NCI-H146 treated with DMSO at 0.1 percent for 48 hours (cell line): ENCODE results near the gene WDR88.
A peak's percentile ranks its signal among the peaks of the same experiment; 100 is the strongest.
"Not testable (repeated sequence)": the region's sequence is repeated elsewhere in the genome, so short reads cannot be mapped to it uniquely, and the experiment has no call there.

Experiments
- DNase-seq: peaks from one replicate; lab custom pipeline; 2025; ENCODE audit not compliant: unreplicated experiment; lab: John Stamatoyannopoulos, UW

Gene WDR88

DNA sequence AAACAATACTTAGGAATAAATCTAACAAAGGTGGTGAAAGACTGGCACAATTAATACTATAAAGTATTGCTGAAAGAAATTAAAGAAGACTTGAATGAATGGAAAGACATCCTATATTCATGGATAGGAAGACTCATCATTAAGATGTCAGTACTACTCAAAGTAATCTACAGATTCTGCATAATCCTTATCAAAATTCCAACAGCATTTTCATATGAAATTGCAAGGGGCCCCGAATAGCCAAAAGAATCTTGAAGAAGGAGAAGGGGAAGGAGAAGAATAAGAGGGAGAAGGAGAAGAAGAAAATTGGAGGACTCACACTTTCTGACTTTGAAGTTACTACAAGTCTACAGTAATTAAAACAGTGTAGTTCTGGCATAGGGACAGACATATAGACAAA, 36.6 kb downstream of the WDR88 start:
- no peak for DNase-seq

DNA sequence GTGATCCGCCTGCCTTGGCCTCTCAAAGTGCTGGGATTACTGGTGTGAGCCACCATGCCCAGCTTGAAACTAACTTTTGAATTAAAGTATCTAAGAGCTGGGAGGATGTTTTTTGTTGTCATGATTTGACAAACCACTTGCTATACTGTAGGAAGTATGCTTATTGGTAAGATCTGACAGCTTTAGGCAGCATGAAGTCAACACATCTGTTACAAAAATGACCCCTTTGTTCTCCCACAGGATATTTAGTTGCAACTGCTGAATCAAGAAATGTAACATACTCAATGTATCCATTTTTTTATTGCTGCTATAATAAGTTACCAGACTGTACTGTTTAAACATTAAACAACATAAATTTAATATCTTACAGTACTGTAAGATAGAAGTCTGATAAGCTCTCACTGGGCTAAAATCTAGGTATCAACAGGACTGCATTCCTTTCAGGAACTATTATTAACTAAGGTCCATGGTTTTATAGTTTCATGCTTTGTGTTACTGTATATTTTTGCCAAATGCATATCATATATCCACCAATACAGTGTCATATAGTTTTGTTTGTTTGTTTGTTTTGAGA, 39.4 kb downstream of the WDR88 start:
- no peak for DNase-seq

DNA sequence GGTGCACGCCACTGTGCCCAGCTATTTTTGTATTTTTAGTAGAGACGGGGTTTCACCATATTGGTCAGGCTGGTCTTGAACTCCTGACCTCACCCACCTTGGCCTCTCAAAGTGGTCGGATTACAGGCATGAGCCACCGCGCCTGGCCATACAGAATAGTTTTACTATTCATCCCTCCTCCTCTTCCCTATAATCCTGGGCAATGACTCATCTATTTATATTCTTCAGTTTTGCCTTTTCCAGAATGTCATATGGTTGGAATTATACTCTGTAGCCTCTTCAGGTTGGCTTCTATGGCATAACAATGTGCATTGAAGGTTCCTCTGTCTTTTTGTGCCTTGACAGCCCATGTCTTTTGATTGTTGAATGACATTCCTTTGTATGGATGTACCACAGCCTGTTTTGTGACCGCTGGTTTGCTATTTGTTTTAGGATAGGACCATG, 40.0 kb downstream of the WDR88 start:
- DNase-seq, result no peak

DNA sequence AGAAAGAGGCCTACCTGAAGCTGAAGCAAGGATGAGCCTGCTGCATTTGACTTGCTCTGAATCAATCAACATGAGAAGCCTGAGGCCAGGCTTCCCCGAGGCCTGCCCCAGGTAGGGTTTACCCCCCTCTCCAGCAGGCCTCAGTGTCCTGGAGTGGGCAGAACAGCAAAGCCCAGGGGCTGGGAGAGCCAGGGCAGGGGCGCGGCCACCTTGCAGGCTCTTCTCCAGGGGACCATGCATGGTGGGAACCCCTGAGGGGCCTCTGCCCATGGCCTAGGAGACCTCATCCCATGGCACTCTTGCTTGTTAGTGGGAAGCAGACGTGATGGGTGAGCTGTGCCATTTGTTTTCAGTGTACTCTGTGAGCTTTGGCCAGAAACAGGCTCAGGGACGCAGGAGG, 42.3 kb downstream of the WDR88 start:
- no peak for DNase-seq

DNA sequence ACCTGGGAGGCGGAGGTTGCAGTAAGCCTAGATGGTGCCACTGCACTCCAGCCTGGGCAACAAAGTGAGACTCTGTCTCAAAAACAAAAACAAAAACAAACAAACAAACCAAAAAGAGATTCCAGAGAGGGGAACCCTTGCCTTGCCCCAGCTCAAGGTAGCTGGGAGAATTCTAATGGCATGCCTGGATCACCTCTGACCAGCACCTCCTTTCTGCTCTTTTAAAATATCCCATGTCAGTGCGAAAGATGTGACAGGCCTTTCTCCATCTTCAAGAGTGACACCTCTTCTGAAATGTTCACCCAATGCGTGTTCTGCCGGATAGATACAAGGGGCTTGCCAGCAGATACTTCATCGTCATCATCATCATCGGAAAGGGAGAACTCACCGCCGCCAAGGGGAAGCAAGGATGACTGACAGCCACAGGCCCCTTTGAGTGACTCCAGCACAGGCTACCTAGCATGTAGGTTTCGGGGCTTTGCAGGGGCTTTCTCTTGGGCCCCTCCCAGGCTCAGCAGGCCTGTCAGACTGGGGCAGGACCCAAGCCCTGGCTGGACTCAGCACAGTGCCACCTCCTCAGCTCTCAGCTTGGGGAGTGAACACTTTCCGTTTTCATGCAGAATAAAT, 43.4 kb downstream of the WDR88 start:
- DNase-seq, result no peak

DNA sequence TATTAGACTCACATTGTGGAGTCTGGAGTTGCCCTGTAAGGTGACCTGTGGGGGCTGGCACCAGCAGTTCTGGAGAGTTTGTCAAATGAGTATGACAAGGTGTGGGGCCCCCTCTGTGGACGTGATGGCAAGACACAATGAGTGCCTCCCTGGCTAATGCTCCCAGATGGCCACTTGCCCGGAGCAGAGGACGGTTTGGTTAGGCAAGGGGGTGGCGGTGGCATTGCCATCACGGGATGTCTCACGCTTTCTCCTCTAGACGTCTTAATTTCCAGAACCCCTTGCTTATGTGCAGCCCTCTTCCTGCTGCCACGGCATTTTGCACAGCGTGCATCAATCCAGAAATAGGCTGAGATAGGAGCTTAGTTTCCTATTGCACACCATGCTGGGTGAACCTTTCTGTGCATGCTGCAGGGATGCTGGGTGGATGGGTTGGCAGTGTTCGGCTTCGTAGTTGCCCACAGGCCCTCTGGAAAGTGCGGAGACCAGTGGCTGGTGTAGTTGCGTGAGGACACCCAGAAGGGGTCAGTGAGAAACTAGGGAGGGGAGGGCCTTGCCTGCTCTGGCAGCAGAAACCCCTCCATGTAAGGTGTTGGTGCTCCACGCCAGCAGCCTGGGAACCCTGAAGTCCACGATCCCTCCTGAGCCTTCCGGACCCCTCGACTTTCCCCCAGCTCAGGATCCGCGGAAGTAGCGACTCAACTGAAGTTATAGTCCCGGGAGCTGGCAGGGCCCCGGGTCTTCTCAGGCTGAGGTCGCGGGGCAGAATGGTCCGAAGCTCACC, 44.2 kb downstream of the WDR88 start:
- DNase-seq, result peak; percentile 35

DNA sequence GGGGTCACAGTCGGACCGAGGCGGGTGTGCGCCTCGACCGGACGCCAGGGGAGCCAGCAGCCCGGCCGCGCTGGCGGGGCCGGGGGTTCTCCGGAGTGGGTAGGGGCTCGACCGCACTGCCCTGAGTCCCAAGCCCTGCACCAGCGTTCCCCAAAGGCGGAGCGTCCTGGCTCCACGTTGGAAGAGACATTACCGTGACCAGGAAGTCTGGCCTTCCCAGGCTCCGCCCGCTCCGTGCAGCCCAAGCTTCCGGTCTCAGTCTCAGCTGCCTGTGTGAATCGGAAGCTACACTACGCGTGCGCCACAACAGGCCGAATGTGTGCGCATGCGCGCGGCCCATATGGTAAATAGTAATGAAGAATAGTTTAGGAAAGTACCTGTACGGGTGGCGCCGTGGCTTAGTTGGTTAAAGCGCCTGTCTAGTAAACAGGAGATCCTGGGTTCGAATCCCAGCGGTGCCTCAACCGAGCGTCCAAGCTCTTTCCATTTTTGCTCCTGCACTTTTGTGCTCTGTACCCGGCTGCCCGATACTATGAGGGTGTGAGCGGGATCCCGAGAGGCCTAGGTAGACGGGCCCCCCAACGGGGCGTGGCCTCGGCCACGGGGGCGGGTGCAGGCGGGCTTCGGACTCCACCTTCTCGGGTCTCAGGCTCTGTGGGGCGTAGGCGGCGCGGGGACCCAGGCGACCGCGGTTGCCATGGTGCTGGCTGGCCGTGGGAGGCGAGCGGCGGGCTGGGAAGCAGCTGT, 44.9 kb downstream of the WDR88 start:
- DNase-seq, result peak; percentile 100

DNA sequence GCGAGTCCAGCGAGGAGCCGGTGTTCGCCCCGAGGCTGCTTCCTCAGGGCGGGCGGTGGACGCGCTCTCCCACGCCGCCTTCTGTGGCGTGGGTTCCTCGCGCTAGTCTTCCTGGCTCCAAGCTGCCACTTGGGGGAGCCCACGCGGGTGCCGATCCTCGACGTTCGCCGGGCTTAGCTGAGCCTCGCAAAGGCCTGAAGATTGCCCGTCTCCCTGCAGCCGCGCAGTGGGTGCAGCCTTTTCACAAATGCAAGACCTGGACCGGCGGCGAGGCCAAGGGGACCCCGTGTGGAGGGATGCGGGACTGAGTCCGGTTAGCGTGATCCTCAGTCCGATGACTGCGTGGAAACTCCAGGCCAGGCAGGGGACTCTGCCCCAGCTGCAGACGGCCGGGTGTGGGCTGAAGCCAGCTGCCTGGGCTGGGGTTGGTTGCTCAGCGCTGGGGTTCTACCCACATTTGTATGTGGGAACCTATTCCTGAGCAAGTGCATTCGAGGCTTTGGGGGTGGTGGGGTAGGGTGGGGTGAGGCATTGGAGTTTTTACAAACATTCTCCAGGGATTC, 45.6 kb downstream of the WDR88 start:
- peak; percentile 79 for DNase-seq

DNA sequence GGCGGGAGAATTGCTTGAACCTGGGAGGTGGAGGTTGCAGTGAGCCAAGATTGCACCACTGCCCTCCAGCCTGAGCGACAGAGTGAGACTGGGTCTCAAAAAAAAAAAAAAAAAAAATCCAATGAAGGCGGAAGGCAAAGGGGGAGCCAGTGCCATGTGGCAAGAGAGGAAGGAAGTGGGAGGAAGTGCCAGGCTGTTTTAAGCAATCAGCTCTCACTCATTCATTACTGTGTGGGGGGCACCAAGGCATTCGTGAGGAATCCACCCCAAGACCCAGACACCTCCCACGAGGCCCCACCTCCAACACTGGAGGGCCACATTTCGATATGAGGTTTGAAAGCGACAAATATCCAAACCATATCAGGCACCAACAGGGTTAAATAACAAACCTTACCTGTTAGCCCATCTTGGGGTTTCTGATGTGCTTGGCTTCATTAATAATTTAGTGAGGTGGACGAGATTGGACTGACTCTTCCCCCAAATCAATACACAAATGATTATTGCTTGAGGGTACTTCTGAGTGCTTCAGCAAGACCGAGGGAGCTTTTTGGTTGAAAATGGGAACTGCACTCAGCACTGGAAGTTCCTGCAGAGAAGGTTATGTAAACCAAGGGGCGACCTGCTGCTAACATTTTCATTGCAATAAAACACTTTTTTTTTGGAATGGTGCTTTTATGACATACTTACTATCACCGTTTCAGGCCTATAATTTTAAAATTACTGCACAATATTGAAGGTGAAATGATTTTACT, 54.7 kb downstream of the WDR88 start:
- no peak for DNase-seq

DNA sequence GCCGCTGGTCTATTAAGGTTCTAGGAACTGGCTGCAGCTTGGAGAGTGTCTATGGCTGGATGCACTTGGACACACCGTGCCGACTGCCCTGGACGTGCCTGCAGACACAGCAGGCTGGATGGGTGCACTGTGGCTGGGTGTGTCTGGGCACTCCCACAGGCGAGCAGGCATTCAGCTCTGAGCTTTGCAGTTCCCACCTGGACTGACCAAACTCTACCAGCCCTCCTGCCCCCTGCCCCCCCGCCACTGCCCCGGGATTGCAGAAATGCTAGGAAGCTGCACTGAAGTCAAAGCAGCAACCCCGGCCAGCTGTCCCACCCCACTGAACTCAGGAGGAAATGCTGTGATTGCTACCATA, 55.2 kb downstream of the WDR88 start:
- DNase-seq, result no peak

DNA sequence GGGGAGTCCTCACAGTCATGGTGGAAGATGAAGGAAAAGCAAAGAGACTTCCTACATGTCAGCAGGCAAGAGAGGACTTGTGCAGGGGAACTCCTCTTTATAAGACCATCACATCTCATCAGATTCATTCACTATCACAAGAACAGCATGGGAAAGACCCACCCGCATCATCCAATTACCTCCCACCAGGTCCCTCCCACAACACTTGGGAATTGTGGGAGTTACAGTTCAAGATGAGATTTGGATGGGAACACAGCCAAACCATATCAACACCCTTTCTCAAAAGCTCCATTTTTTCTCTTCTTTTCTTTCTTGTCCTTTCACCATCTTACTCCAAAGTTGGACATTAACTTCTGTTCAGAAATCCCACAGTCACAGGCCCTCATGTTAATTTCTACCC, 57.5 kb downstream of the WDR88 start:
- DNase-seq, result no peak

DNA sequence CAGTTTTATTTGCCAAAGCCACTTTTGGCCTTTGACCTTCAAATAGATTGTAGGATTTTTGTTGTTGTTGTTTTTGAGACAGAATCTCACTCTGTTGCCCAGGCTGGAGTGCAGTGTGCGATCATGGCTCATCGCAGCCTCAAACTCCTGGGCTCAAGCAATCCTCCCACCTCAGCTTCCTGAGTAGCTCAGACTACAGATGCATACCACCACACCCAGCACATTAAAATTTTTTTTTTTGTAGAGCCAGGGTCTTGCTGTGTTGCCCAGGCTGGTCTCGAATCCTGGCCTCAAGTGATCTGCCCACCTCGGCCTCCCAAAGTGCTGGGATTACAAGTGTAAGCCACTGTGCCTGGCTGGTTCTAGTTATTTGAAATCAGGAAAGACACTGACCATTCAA, 59.2 kb downstream of the WDR88 start:
- DNase-seq, result not testable (repeated sequence)

DNA sequence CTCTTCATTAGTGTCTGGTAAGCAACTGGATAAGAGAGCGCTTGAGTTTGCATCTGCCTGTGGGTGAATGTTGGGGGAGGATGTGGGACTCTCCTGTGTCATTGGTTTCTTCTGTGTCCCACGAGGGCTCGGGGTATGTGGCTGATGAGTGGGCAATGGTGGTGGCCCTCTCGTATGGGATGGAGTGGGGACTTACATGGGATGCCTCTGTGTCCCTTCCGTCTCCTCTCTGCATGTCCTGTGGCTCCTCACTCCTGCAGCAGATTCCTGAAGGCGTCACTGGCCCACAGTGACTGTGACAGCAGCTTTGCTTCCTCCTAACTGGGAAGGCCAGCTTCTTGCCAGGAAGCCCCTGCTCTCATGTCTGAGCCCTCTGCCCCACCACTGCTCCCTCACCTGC, 59.6 kb downstream of the WDR88 start:
- no peak for DNase-seq

DNA sequence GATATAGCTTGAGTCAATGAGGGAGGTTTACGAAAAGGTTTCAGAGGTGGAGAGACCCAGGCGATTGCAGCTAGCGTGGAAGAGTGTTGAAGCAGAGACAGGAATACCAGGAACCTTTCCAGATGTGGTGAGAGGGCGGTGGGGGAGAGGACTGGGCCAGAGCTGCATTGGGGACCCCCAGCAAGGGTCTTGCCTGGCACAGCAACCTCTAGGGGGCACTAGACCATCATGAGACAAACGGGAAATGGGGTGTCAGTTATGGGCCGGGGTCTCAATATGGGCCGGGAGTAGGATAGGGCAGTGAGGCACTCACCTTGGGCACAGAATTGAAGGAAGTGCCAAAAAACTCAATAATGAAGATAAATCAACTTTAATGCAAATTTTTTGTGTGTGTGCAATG, 60.1 kb downstream of the WDR88 start:
- DNase-seq, result no peak

DNA sequence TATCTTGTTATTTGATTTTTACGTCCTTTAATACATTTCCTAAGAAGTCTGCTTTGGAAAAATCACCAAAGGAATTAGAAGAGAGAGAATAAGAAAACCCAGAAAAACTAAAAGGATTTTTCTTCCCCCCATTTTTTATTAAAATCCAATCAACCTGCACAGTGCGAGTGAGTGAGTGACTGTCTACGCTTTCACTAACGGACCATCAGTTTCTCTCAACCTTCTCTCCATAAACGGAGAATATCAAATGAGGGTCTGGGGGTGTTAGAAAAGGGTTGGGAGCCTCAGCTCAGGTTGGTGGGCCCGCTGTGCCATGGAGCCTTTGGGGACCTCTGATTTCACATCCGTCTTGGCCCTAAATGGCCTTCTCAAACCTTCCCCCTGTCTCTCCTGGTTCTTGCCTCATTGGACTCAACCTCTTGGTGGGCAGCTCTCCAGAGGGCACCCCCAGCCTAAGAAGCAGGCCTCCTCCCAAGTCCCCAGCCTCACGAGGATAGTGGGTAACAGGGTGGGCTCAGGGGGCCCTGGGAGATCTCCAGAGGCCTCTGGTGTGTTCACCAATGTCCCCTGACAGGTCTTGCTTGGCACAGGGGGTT, 61.5 kb downstream of the WDR88 start:
- no peak for DNase-seq

DNA sequence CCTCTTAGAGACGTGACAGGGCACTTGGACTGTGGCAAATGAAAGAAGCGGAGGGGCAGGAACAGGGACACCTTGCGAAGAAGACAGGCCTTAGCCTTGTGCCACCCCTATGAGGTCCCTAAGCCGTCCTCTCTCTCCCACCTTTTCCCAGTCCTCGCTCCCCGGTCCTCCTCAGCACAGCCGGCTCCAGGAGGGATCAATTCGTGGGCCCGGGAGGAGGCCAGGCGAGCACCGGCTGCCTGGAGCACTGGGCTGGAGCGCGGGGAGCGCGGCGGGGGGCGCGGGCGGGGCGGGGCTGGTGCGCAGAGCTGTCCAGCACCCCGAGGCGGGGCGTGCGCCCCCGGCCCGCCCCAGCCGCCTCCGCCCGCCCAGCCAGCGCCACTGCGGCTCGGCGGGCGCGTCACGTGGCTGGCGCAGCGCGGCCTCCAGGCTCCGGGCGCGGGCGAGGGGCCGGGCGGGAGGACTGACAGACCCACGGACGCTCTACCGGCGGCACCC, 62.0 kb downstream of the WDR88 start, which contains the start of gene LRP3:
LRP3 (plus strand) TSS at position 466 of the 498 bp plus-strand sequence. CDS start 456 bp downstream, outside the sequence.
- DNase-seq, result peak; percentile 26

DNA sequence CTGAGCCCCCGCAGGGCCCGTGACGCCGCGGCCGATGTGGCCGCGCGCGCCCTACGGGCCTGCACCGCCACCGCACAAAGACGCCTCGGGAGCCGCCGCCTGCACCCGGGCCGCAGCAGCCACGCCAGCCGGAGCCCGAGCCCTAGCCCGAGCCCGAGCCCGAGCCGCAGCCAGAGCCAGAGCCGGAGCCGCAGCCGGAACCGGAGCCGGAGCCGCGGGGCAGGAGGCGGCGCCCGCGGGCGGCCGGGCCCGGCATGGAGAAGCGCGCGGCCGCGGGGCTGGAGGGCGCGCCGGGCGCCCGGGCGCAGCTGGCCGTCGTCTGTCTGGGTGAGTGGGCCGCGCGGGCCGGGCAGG, 62.6 kb downstream of the WDR88 start:
- DNase-seq, result no peak

DNA sequence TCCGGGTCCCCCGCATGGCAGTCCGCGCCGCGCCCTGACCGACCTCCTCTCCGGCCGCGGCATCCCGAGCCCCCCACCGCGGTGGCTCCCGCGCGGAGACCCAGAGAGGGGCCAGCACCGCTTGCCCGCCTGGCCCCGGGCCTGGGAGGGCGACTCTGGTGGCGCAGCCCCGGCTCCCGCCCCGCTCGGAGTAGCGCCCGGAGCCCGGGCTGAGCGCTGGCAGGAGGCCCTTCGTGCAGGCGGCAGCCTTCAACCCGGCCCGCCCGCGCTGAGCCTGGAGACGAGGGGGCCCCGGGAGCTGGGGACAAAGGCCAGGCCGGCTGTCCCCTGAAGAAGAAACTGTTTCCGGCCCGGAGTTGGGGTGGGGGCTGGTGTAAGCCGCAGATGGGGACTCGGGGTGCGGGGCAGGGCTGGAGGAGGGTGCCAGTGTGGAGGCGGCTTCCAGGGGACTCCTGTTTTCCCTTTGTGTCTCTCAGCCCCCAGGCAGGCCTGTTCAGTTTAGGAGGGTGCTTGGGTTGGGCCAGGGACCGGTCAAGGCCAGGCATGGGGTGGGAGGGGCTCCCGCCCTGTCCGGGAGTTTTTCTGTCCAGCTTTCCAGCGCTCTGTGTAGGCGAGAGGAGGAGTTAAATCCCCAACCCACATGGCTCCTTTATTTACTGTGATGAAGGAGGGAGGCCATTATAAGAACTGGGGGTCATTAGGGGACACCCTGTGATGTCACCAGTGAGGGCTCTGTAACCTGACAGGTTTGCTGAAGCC, 63.2 kb downstream of the WDR88 start:
- peak; percentile 16 for DNase-seq

DNA sequence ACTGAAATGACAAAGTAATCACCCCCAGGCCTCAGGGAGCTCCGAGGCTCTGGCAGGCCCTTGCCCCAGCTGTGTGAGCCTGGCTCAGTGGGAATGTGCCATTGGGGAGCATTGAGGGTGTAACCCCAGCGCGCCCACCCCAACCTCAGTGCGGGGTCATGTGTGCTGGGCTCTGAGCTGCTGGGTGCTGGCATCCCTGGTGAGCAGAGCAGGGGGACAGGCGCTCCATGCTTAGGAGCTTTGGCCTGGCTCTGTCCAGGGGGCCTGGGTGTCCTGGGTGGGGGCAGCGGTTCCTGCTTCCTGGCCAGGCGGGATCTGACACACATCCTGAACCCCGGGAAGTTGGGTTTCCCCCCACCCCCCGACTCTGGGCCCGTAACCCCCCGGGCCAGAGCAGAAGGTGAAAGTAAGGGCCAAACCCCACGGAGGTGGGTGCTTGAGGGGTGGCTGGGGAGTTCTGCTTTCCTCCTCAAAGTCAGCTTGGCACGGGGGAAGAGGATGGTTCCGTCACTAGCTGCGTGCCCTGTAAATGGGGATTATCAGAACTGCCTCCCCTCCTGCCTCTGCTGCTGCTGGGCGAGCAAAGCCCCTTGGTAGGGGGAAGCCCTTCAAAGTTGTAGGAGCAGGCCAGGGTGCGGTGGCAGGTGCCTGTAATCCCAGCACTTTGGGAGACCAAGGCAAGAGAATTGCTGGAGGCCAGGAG, 63.9 kb downstream of the WDR88 start:
- DNase-seq, result no peak
